Activated naive CD8-positive, alpha-beta T cell treated with anti-CD3 and anti-CD28 coated beads for 36 hours (primary cell): ENCODE data around the gene HMCN2. TPM values are rescaled to one million over a fixed set of nuclear protein-coding genes. Genes with fewer than 3 reads are reported as not detected.
"Not testable (repeated sequence)": the region's sequence is repeated elsewhere in the genome, so short reads cannot be mapped to it uniquely, and the experiment has no call there.

Experiments
- DNase-seq: peaks from one replicate; pipeline ENCODE4 v3.0.0; 2021
- H3K27ac Mint-ChIP-seq: one replicate; pipeline ENCODE4 v1.8.0; 2022; ENCODE audit warnings: mild to moderate bottlenecking, moderate library complexity, mixed read lengths
- H3K27me3 Mint-ChIP-seq: one replicate; pipeline ENCODE4 v1.8.0; 2022; ENCODE audit warnings: mild to moderate bottlenecking, mixed read lengths
- H3K36me3 Mint-ChIP-seq: one replicate; pipeline ENCODE4 v1.8.0; 2021; ENCODE audit warnings: mild to moderate bottlenecking, mixed read lengths
- H3K4me1 Mint-ChIP-seq: one replicate; pipeline ENCODE4 v1.8.0; 2021; ENCODE audit warnings: mixed read lengths
- H3K4me3 Mint-ChIP-seq: one replicate; pipeline ENCODE4 v1.8.0; 2022; ENCODE audit warnings: mild to moderate bottlenecking, moderate library complexity, mixed read lengths
- H3K9me3 Mint-ChIP-seq: one replicate; pipeline ENCODE4 v1.8.0; 2022; ENCODE audit warnings: mixed read lengths
- total RNA-seq, 2 experiments: library from RNA; stranded (reverse); gene quantifications; one replicate each; pipeline ENCODE4 v1.2.3, GENCODE V29; 2021

HMCN2 gene
- total RNA-seq, 2 experiments from 2014 or later = not detected

DNA sequence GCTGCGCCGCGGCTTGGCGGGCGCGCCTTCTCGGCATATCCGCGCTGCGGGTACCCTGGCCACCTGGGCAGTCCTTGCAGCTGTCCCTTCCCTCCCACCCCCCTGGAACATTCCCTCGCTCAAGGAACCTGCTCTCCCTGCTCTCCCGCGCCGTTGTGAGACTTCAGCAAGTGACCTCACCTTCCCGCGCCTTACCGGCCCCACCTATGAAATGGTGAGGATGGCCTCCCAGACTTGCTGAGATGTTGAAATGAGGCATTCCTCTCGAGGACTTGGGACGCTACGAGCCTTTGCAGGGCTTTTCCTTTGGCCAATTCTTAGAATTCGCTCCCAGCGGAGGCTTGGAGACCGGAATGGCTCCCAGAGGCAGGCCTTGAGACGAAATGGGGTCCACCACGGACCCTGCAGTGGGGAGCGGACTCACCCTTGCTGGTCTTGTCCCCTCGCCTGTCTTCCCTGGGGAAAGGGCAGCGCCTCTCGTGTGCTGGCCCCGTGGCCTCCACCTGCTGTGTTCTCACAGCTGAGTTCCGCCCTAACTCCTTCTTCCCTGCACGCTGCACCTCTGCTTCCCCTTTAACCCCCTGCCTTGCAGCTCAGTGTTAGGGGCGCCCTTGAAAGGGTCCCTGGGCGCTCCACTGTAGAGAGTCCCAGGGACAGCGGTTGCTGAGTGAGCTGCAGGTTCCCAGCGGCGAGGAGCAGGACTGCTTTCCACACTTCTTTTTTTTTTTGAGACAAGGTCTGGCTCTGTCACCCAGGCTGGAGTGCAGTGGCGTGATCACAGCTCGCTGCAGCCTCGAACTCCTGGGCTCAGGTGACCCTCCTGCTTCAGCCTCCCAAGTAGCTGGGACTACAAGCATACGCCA is 907 bp downstream of the HMCN2 start:
- H3K4me1 Mint-ChIP-seq = no peaks in the 10 kb centered on the region
- no peak for DNase-seq
- H3K9me3 Mint-ChIP-seq = no peaks in the 10 kb centered on the region
- peaks cover 82% of the 10 kb centered on the region for H3K27me3 Mint-ChIP-seq
- H3K36me3 Mint-ChIP-seq = no peaks in the 10 kb centered on the region
- H3K27ac Mint-ChIP-seq = no peak overlapping the region
- no peak overlapping the region for H3K4me3 Mint-ChIP-seq

- H3K36me3 Mint-ChIP-seq = no peaks in the 10 kb centered on the region
- DNase-seq = no peak
- H3K27ac Mint-ChIP-seq = no peak overlapping the region
- peaks cover 78% of the 10 kb centered on the region for H3K27me3 Mint-ChIP-seq
- no peaks in the 10 kb centered on the region for H3K9me3 Mint-ChIP-seq
- H3K4me1 Mint-ChIP-seq = no peaks in the 10 kb centered on the region
- H3K4me3 Mint-ChIP-seq = no peak overlapping the region
Measured at GRCh38 chr9:130267930-130268329, 2.4 kb downstream of the HMCN2 start.

GRCh38 chr9:130268521-130269211 is 3.1 kb downstream of the HMCN2 start:
- H3K9me3 Mint-ChIP-seq = no peaks in the 10 kb centered on the region
- no peaks in the 10 kb centered on the region for H3K36me3 Mint-ChIP-seq
- H3K4me3 Mint-ChIP-seq = no peak overlapping the region
- DNase-seq = no peak
- H3K27me3 Mint-ChIP-seq = peaks cover 71% of the 10 kb centered on the region
- H3K27ac Mint-ChIP-seq = no peak overlapping the region
- H3K4me1 Mint-ChIP-seq = no peaks in the 10 kb centered on the region

DNA sequence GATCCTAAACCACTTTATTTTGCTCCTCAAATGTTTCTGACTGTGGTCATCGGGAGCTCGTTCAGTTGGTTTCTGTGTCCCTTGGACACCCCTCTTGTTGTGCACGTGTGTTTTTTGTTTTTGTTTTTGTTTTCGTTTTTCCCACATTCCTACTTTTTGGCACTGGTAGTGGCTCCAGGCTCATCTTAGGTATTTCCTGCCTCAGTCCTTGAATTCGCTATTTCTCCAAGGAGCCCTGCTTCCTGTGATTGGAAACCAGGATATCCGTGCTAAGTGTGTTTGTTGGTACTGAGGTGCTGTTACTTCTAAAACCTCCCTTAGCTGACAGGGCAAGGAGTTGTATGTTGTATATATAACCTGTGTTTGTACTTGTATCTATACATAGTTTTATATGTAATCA is 5.9 kb downstream of the HMCN2 start:
- Mint-ChIP-seq H3K4me1 (no peaks in the 10 kb centered on the region), H3K36me3 (no peaks in the 10 kb centered on the region), H3K27me3 (peaks cover 50% of the 10 kb centered on the region), H3K9me3 (no peaks in the 10 kb centered on the region), H3K4me3 (no peak overlapping the region), H3K27ac (no peak overlapping the region)
- no peak for DNase-seq

DNA sequence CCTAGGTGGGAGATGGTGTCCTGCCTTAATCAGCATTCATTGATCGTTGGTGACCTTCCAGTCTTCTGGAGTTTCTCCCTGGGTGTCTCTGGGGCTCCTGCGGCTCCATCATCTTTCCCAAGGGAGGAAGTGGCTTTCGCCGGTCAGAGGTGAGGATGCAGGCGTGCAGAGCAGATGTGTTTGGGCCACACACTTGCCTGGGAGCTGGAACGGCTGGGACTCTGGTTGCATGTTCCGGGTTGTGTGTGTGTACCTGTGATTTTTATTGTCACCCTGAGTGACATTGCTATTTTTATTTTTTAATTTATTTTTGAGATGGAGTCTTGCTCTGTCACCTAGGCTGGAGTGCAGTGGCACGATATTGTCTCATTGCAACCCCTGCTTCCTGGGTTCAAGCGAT is 9.6 kb downstream of the HMCN2 start:
- Mint-ChIP-seq H3K27ac (no peak overlapping the region), H3K4me3 (no peak overlapping the region), H3K9me3 (no peaks in the 10 kb centered on the region), H3K27me3 (peaks cover 20% of the 10 kb centered on the region), H3K36me3 (no peaks in the 10 kb centered on the region), H3K4me1 (no peaks in the 10 kb centered on the region)
- no peak for DNase-seq

DNA sequence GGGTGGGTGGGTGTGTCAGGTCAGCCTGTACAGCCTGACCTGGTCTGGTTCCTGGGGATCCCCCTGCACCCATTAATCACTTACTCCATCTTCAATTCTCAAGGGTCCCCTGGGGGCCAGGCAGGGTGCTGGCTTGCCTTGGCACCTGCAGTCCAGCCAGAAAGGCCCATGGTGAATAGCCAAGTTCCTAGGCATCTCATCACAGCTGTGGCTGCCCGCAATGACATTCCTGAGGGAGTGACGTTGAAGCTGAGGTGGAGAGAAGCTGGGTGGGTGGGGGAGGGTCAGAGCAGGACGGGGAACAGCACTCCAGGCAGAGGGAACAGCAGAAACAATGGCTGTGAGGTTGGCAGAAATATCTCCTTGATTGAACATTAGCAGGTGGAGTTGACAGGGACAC is 10.6 kb downstream of the HMCN2 start:
- no peaks in the 10 kb centered on the region for H3K4me1 Mint-ChIP-seq
- no peaks in the 10 kb centered on the region for H3K36me3 Mint-ChIP-seq
- H3K27ac Mint-ChIP-seq = no peak overlapping the region
- H3K9me3 Mint-ChIP-seq = no peaks in the 10 kb centered on the region
- H3K27me3 Mint-ChIP-seq = peaks cover 19% of the 10 kb centered on the region
- no peak overlapping the region for H3K4me3 Mint-ChIP-seq
- no peak for DNase-seq

DNA sequence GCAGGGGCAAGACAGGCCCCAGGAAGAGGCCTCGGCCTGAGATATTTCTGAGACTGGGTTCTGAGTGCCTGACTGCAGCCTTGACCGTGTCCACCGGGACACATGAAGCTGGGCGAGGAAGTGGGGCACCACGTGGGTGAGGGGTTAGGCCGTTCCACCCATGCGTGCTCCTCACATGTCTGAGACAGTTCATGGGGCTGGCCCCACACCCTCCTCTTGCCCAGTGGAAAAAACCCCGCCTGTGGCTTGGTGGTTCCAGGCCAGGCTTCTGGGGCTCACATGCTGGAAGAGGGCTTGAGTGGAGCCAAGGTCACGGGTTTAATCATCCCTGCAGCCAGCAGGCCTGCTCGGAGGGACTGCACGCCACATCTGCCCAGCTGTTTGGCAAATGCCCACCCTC is 11.4 kb downstream of the HMCN2 start:
- Mint-ChIP-seq H3K9me3 (no peaks in the 10 kb centered on the region), H3K27ac (no peak overlapping the region), H3K4me3 (no peak overlapping the region), H3K4me1 (no peaks in the 10 kb centered on the region), H3K36me3 (no peaks in the 10 kb centered on the region), H3K27me3 (peaks cover 15% of the 10 kb centered on the region)
- DNase-seq = no peak

- H3K27ac Mint-ChIP-seq, H3K4me1 Mint-ChIP-seq, H3K9me3 Mint-ChIP-seq, DNase-seq, H3K4me3 Mint-ChIP-seq, H3K36me3 Mint-ChIP-seq: not testable (repeated sequence)
- peaks cover 12% of the 10 kb centered on the region for H3K27me3 Mint-ChIP-seq
Measured at GRCh38 chr9:130277525-130277924, 12.0 kb downstream of the HMCN2 start.

GRCh38 chr9:130283539-130284248 is 18.1 kb downstream of the HMCN2 start:
- Mint-ChIP-seq H3K4me1 (no peaks in the 10 kb centered on the region), H3K27ac (no peak overlapping the region), H3K36me3 (no peaks in the 10 kb centered on the region), H3K4me3 (no peak overlapping the region), H3K27me3 (peaks cover 14% of the 10 kb centered on the region), H3K9me3 (no peaks in the 10 kb centered on the region)
- DNase-seq = no peak

DNA sequence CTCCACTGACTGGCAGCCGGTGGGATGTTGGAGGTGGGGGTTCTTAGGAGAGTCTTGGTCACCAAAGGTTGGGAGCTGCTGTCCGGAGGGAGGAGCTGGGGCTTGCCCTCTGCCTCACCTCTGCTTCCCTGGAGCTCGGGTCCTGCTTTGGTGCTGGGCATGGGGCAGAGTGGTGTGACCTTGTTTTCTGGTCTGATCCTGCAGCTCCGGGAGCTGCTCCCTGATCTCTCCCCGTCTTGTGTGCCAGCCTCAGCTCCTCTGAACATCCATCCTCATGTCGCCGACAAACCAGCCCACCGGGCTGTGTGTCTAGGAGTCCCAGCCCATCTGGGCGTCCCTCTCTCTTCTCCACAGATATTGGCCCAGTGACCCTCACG is 18.7 kb downstream of the HMCN2 start:
- Mint-ChIP-seq H3K27me3 (peaks cover 14% of the 10 kb centered on the region), H3K9me3 (no peaks in the 10 kb centered on the region), H3K4me1 (no peaks in the 10 kb centered on the region), H3K36me3 (no peaks in the 10 kb centered on the region), H3K4me3 (no peak overlapping the region), H3K27ac (no peak overlapping the region)
- DNase-seq = no peak

GRCh38 chr9:130284690-130285089 is 19.1 kb downstream of the HMCN2 start:
- peaks cover 14% of the 10 kb centered on the region for H3K27me3 Mint-ChIP-seq
- H3K9me3 Mint-ChIP-seq = no peaks in the 10 kb centered on the region
- H3K4me3 Mint-ChIP-seq = no peak overlapping the region
- no peaks in the 10 kb centered on the region for H3K4me1 Mint-ChIP-seq
- no peak overlapping the region for H3K27ac Mint-ChIP-seq
- DNase-seq = no peak
- H3K36me3 Mint-ChIP-seq = no peaks in the 10 kb centered on the region

- DNase-seq = no peak
- no peaks in the 10 kb centered on the region for H3K4me1 Mint-ChIP-seq
- peaks cover 18% of the 10 kb centered on the region for H3K27me3 Mint-ChIP-seq
- no peaks in the 10 kb centered on the region for H3K9me3 Mint-ChIP-seq
- no peaks in the 10 kb centered on the region for H3K36me3 Mint-ChIP-seq
- no peak overlapping the region for H3K4me3 Mint-ChIP-seq
- no peak overlapping the region for H3K27ac Mint-ChIP-seq
Measured at GRCh38 chr9:130285271-130285670, 19.7 kb downstream of the HMCN2 start.

DNA sequence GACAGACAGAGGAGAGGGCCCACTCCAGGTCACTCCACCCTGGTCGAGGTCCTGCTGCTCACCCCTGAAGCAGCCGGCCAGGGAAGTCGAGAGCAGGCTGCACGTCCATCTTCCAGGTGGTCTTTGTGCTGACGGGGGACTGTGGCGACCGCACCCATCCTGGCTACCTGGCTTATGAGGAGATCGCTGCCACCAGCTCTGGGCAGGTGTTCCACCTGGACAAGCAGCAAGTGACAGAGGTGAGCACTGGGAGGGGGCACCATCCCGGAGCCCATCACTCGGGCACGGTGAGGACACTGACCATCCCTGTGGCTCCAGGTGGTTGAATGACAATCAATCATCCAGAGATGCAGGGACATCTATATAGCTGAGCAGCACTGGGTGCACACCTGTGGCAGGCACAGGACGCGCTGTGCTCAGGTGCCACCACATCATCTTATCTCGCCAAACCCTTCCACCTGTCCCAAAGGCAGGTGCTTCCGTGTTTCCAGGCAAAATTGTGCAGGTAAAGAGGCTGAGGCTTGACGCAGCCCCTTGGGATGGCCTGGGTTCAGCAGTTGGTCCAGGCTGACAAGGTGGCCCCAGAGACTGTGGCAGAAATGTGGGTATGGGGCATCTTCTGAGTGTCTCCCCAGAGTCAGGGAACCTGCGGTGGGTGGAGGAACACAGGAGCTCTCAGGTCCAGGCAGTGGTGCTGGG is 20.7 kb downstream of the HMCN2 start:
- no peak overlapping the region for H3K4me3 Mint-ChIP-seq

DNA sequence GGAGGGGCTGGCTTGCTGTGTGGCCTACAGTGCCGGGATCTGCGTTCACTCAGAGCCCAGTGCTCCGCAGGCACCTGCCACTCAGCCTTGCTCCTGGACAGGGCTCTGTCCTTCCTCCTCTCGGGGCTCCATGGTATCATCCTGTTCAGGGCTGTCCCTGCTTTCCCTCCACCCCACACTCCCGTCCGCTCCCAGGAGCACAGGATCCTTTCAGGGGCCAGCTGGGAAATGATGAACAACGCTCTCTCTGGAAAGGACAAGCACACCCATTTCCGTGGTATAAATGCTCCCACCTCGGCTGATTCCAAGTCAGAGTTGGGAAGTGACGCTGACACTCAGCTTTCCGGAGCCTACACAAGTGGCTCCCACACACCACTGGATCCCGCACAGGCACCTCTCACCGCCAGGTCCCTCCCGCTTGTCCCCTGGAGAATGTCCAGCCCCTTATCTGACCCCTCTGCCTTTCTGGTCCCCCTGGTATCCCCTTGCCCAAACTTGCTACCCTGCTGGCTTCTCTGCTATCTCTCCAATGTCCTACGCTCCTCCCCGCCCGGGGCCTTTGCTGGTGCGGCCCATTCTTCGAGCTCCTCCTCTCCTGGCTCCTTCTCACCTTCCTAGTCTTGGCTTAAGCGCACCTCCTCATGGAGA is 21.3 kb downstream of the HMCN2 start:
- Mint-ChIP-seq H3K27me3 (peaks cover 19% of the 10 kb centered on the region), H3K27ac (no peak overlapping the region), H3K4me1 (no peaks in the 10 kb centered on the region), H3K36me3 (no peaks in the 10 kb centered on the region), H3K9me3 (no peaks in the 10 kb centered on the region), H3K4me3 (no peak overlapping the region)
- DNase-seq = no peak

More for the DNA sequence above, 20.7 kb downstream of the HMCN2 start:
- Mint-ChIP-seq H3K36me3 (no peaks in the 10 kb centered on the region), H3K9me3 (no peaks in the 10 kb centered on the region), H3K4me1 (no peaks in the 10 kb centered on the region), H3K27ac (no peak overlapping the region), H3K27me3 (peaks cover 19% of the 10 kb centered on the region)
- DNase-seq = no peak
